C4-2B (cell line): Measurements from ENCODE around the gene PVALEF.

Source experiments
- CTCF ChIP-seq: fragments of 450-650 bp; conservative IDR thresholded peaks from 2 replicates; pipeline ENCODE4 v1.5.1; 2017; ENCODE audit warnings: mild to moderate bottlenecking
- ZFX ChIP-seq: fragments of 450-650 bp; IDR thresholded peaks from 2 replicates; pipeline ENCODE4 v1.6.1; 2017

- TF ChIP-seq CTCF = no peak
- TF ChIP-seq ZFX = no peak
Measured at GRCh38 chr17:81140018-81140417, 25.3 kb upstream of the PVALEF start.
